H1 (cell line): Measurements from ENCODE around the gene NFXL1. TPM values are rescaled to one million over a fixed set of nuclear protein-coding genes. Genes with fewer than 3 reads are reported as not detected.

ENCODE experiments used
- EP300 ChIP-seq, 2 experiments: IDR thresholded peaks; 1 replicate in 1 of 2; 2 replicates in 1 of 2; pipeline ENCODE4 v1.6.1; 2011 to 2012; ENCODE audit warnings: low read depth in 2 of 2, low read length in 2 of 2, mild to moderate bottlenecking in 2 of 2, borderline replicate concordance in 1 of 2, inconsistent platforms in 1 of 2, moderate library complexity in 1 of 2
- PHF8 ChIP-seq: fragments of 200-600 bp; sonication (generic); conservative IDR thresholded peaks from 2 replicates; pipeline ENCODE4 v1.7.1; 2012; ENCODE audit warnings: low read depth, mild to moderate bottlenecking, inconsistent platforms, low read length, moderate library complexity
- polyA plus RNA-seq, 7 experiments: library from polyadenylated mRNA; depleted of rRNA in 3 of 7; stranded (reverse) in 5 of 7; unstranded in 2 of 7; fragments of >200 nt in 5 of 7; fragments of 200-250 nt in 2 of 7; gene quantifications; 1 replicate in 5 of 7; 2 replicates in 1 of 7; 4 replicates in 1 of 7; pipeline versions ENCODE4 v1.2.1 to v1.2.3, GENCODE V29; 2011 to 2013; ENCODE audit warnings: missing spikeins in 2 of 7, mixed read lengths in 2 of 7
- total RNA-seq: library from RNA; stranded (reverse); fragmentation: NEBNext Ultra II Directional; extraction: Animal tissue kit (Norgen Biotek cat#: 25700); gene quantifications from 2 replicates; pipeline ENCODE4 v1.2.1, GENCODE V29; 2021

The NFXL1 gene
- total and polyA plus RNA-seq, 2 of the 8 experiments (the other 6 are each of a cell fraction or from before 2014, with no cell fraction given): 10.0 to 29.5 TPM

GRCh38 chr4:47945930-47946726 is 31.7 kb upstream of the NFXL1 start (continued):
- no peak for TF ChIP-seq EP300 (IDR thresholded peaks at IDR 0.05; ENCODE audit: borderline replicate concordance in 1 of 2, low read depth in 2 of 2, low read length in 2 of 2)
- TF ChIP-seq PHF8: no peak
